Mucosa of descending colon (tissue), 3 donors: Measurements from ENCODE around the gene COL4A4. TPM values are rescaled to one million over a fixed set of nuclear protein-coding genes. Genes with fewer than 3 reads are reported as not detected.

ENCODE experiments used
- ATAC-seq: fragments of 200-7000 bp; cut with Tn5 transposase; one replicate; pipeline ENCODE4 v1.9.1; 2020; ENCODE audit warnings: mild to moderate bottlenecking, moderate library complexity
- DNase-seq, 3 donors: peaks; one replicate each; pipeline ENCODE4 v3.0.0-alpha.2; 2020
- H3K36me3 ChIP-seq: fragments of 200-600 bp; one replicate; pipeline ENCODE4 v1.8.0; 2021; ENCODE audit warnings: low read depth, mild to moderate bottlenecking
- H3K4me1 ChIP-seq: fragments of 200-600 bp; one replicate; pipeline ENCODE4 v1.8.0; 2021; ENCODE audit warnings: low read depth, mild to moderate bottlenecking
- H3K4me3 ChIP-seq: fragments of 200-600 bp; one replicate; pipeline ENCODE4 v1.8.0; 2021; ENCODE audit warnings: mild to moderate bottlenecking
- H3K9me3 ChIP-seq: fragments of 200-600 bp; one replicate; pipeline ENCODE4 v1.8.0; 2021; ENCODE audit warnings: mild to moderate bottlenecking
- intact Hi-C, 2 donors: fragments of 100-400 bp; cut with DNase I in 1 of 2; cut with micrococcal nuclease in 1 of 2; formaldehyde crosslinking; loops; one replicate each; pipeline versions ENCODE4 v1.11.0 to v1.11.1; 2022; cut with DNase I, micrococcal nuclease
- total RNA-seq, 3 donors: library from RNA; stranded (reverse); fragmentation: NEBNext Ultra II Directional in 2 of 3; extraction: Animal tissue kit (Norgen Biotek cat#: 25700) in 2 of 3; gene quantifications; one replicate each; pipeline versions ENCODE4 v1.2.1 to v1.2.4, GENCODE V29; 2021 to 2023
- TF ChIP-seq, protein P1 (sequence below): fragments of 200-600 bp; IDR thresholded peaks from one replicate; pipeline ENCODE4 v1.8.0; 2022; ENCODE audit warnings: antibody characterized with exemption, mild to moderate bottlenecking
- donor health status: DM: no; HTN: no; CAD: no; lungs with moderate emphysema.
- donor health status: DM: no; HTN: no; CAD: no.
- donor health status: DM: no; HTN: yes; CAD: no.

The COL4A4 gene
- total RNA-seq, 3 donors from 2014 or later = 0.44 to 1.2 (median 1.1) TPM

DNA sequence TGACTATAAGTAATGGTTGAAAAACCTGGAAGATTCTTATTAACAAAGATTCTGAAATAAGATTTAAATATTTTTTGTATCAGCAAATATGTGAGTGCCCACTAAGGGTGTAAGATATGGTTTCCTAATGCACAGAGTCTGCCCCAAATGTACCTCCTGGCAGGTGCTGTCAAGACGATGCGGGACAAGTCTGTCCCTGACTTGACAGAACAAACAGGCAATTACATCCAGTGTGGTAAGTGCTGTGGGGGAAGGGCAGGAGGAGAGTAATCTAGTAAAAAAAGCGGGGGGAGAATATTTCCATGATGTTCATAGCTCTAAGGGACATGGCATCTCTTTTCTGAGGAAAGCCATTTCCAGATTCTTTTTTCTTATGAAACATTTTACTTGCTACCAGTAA, 127.5 kb downstream of the COL4A4 start:
- ATAC-seq (no peak), DNase-seq (peak in 1 of 3 donors; percentile 6)
- no peak overlapping the region for H3K4me3 ChIP-seq
- intact Hi-C loops = loop anchor here in 1 of 2 donors (10.0 kb wide), 1 partner anchor 68 kb away; no protein-coding TSS in a partner anchor
- H3K36me3 ChIP-seq = no peaks in the 10 kb centered on the region
- no peaks in the 10 kb centered on the region for H3K4me1 ChIP-seq
- TF ChIP-seq, protein P1, sequence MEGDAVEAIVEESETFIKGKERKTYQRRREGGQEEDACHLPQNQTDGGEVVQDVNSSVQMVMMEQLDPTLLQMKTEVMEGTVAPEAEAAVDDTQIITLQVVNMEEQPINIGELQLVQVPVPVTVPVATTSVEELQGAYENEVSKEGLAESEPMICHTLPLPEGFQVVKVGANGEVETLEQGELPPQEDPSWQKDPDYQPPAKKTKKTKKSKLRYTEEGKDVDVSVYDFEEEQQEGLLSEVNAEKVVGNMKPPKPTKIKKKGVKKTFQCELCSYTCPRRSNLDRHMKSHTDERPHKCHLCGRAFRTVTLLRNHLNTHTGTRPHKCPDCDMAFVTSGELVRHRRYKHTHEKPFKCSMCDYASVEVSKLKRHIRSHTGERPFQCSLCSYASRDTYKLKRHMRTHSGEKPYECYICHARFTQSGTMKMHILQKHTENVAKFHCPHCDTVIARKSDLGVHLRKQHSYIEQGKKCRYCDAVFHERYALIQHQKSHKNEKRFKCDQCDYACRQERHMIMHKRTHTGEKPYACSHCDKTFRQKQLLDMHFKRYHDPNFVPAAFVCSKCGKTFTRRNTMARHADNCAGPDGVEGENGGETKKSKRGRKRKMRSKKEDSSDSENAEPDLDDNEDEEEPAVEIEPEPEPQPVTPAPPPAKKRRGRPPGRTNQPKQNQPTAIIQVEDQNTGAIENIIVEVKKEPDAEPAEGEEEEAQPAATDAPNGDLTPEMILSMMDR = no peak
- no peaks in the 10 kb centered on the region for H3K9me3 ChIP-seq

GRCh38 chr2:227035711-227036367, 128.2 kb downstream of the COL4A4 start:
- intact Hi-C loops = loop anchor here in 1 of 2 donors (10.0 kb wide), 1 partner anchor 69 kb away; no protein-coding TSS in a partner anchor
- no peak overlapping the region for H3K4me3 ChIP-seq
- H3K4me1 ChIP-seq = no peaks in the 10 kb centered on the region
- peak; percentile 50 for ATAC-seq
- no peak for DNase-seq
- no peaks in the 10 kb centered on the region for H3K36me3 ChIP-seq
- TF ChIP-seq, protein P1 = no peak
- H3K9me3 ChIP-seq = no peaks in the 10 kb centered on the region

DNA sequence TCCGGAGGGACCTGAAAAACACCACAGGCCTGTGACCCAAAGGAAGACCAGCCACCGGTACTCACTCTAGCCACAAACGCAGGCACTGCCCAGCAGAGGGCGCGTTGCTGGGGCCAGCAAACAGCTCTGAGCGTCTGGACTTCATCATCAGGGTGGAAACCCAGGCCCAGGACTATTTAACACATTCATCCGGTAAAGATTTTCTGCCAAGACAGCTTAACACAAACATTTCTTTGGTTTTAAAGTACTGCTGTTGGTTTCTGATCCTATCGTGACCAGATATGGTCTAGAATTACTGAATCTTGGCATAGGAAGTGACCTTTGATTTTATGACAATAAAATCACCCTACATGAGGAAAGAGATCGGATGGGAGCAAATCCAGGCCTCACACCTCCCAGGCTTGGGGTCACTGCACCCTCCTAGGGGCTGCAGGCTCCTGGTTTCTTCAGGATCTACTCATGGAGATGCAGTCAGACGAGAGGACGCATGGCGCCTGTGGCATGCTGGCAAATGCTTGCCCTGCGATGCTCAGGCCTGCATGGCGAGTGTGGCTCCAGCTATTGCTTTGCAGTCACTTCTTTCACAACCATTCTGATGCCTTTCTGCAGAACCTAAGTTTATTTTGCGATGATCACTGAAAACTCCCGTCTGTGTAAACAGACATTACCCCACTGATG, 130.4 kb downstream of the COL4A4 start:
- TF ChIP-seq, protein P1 = peak; percentile 41
- no peak overlapping the region for H3K4me3 ChIP-seq
- intact Hi-C loops = loop anchor here in 1 of 2 donors (10.0 kb wide), 1 partner anchor 71 kb away; no protein-coding TSS in a partner anchor
- no peaks in the 10 kb centered on the region for H3K9me3 ChIP-seq
- ATAC-seq (peak; percentile 87), DNase-seq (peak; percentile 60 to 73 (median 72))
- H3K4me1 ChIP-seq = no peaks in the 10 kb centered on the region
- H3K36me3 ChIP-seq = no peaks in the 10 kb centered on the region

DNA sequence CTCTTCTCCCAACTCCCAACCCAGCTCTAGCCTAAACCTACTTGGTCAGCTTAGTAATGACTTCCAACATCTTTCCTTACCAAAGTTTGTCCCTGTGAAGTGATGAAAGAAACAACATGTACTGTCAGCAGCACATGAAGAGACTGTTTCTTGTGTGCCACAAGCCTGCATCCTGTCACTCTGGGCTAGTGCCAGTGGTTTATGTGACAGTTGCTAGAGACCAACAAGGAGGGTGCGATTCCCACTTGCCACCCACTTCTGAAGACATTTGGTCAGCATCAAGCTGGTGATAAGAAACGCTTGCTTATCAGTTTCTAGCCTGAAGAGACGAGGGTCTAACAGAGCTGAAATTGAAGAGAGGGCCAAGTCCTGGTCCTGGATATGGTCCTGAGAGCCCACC, 132.6 kb downstream of the COL4A4 start:
- Histone ChIP-seq H3K9me3 (no peaks in the 10 kb centered on the region), H3K4me3 (no peak overlapping the region), H3K36me3 (no peaks in the 10 kb centered on the region), H3K4me1 (no peaks in the 10 kb centered on the region)
- intact Hi-C loops = loop anchor here in 1 of 2 donors (10.0 kb wide), 1 partner anchor 73 kb away; no protein-coding TSS in a partner anchor
- no peak for DNase-seq
- ATAC-seq = no peak
- TF ChIP-seq, protein P1 = no peak

- Histone ChIP-seq H3K4me3 (no peak overlapping the region), H3K9me3 (no peaks in the 10 kb centered on the region), H3K36me3 (no peaks in the 10 kb centered on the region), H3K4me1 (no peaks in the 10 kb centered on the region)
- ATAC-seq (no peak), DNase-seq (no peak)
- intact Hi-C loops = loop anchor here in 1 of 2 donors (10.0 kb wide), 1 partner anchor 74 kb away; no protein-coding TSS in a partner anchor
- TF ChIP-seq, protein P1 = no peak
Observed at GRCh38 chr2:227030789-227031188, 133.2 kb downstream of the COL4A4 start.
